Chondrocyte (in vitro differentiated cells): ENCODE measurements around the gene ITPR3. TPM values are rescaled to one million over a fixed set of nuclear protein-coding genes. Genes with fewer than 3 reads are reported as not detected.

Source experiments
- DNase-seq: peaks from one replicate; pipeline ENCODE4 v3.0.0; 2021; ENCODE audit warnings: mixed read lengths, low spot score
- H3K27ac Mint-ChIP-seq: one replicate; pipeline ENCODE4 v1.8.0; 2021; ENCODE audit warnings: mild to moderate bottlenecking, moderate library complexity, mixed read lengths; ENCODE audit not compliant: unreplicated experiment
- H3K27me3 Mint-ChIP-seq: 2 replicates; pipeline ENCODE4 v1.8.0; 2021; ENCODE audit warnings: low read depth, mixed read lengths
- H3K36me3 Mint-ChIP-seq: 2 replicates; pipeline ENCODE4 v1.8.0; 2021; ENCODE audit warnings: low read depth, mixed read lengths
- H3K4me1 Mint-ChIP-seq: 2 replicates; pipeline ENCODE4 v1.8.0; 2021; ENCODE audit warnings: low read depth, mild to moderate bottlenecking, mixed read lengths
- H3K4me3 Mint-ChIP-seq: one replicate; pipeline ENCODE4 v1.8.0; 2021; ENCODE audit warnings: mild to moderate bottlenecking, moderate library complexity, mixed read lengths; ENCODE audit not compliant: unreplicated experiment
- H3K9me3 Mint-ChIP-seq: 2 replicates; pipeline ENCODE4 v1.8.0; 2021; ENCODE audit warnings: low read depth, mixed read lengths
- total RNA-seq: library from RNA; stranded (reverse); gene quantifications from 3 replicates; pipeline ENCODE4 v1.2.1, GENCODE V29; 2021
- TF ChIP-seq, protein P1 (sequence below): fragments of 200-600 bp; sonication (generic); IDR thresholded peaks from 2 replicates; pipeline ENCODE4 v1.5.0; 2021; ENCODE audit warnings: antibody characterized with exemption, mild to moderate bottlenecking, moderate library complexity

The ITPR3 gene
- total RNA-seq, 1 donor from 2014 or later = 10.0 TPM

DNA sequence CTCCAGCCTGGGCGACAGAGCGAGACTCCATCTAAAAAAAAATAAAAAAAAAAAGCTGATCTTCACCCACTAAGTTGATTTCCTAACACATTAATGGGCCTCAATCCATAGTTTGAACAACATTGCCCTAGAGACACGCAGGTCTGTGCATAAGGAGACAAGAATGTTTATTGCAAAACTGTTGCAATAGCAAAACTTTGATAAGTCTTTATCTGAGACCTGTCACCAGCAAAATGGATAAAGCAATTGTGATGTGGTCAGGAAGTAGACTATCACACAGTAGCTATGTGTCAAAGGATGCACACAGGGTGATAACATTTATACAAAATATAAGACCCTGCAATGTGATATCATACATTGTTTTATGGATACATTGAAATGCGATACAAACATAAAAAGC lies 4.2 kb upstream of the ITPR3 start:
- TF ChIP-seq, protein P1, sequence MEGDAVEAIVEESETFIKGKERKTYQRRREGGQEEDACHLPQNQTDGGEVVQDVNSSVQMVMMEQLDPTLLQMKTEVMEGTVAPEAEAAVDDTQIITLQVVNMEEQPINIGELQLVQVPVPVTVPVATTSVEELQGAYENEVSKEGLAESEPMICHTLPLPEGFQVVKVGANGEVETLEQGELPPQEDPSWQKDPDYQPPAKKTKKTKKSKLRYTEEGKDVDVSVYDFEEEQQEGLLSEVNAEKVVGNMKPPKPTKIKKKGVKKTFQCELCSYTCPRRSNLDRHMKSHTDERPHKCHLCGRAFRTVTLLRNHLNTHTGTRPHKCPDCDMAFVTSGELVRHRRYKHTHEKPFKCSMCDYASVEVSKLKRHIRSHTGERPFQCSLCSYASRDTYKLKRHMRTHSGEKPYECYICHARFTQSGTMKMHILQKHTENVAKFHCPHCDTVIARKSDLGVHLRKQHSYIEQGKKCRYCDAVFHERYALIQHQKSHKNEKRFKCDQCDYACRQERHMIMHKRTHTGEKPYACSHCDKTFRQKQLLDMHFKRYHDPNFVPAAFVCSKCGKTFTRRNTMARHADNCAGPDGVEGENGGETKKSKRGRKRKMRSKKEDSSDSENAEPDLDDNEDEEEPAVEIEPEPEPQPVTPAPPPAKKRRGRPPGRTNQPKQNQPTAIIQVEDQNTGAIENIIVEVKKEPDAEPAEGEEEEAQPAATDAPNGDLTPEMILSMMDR = no peak
- DNase-seq = no peak
- H3K36me3 Mint-ChIP-seq = no peaks in the 10 kb centered on the region
- H3K27me3 Mint-ChIP-seq = no peaks in the 10 kb centered on the region
- no peaks in the 10 kb centered on the region for H3K9me3 Mint-ChIP-seq
- no peak overlapping the region for H3K27ac Mint-ChIP-seq
- H3K4me3 Mint-ChIP-seq = no peak overlapping the region
- peaks cover 24% of the 10 kb centered on the region for H3K4me1 Mint-ChIP-seq

DNA sequence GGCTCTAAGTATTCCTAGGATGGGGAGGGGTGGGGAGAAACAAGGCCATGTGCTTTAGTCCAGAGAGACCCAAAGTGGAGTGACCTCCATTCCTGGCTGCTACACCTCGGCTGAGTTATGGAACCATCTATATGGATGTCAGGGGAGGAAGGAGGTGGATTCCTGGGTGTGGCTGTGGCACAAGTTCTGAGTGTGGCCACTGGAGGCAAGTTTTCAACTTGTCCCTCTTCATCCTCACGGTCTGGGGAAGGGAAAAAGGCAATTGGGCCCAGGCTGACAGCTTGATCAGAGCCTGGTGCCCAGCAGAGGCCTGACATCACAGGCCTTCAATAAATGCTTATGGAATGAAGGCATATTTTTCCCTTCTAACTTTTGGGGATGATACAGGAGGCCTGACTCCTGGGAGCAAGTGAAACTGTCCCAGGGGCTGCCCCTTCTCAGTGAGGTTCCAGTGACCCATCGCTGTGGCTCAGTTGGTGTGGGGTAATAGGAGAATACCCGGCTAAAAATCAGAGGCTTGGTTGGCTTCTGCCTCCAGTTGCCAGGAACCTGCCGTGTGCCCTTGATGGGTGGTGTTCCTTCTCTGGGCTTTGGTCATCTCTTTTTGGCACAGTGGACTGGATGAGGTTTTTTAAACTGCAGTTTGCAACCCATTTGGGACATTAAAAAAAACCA lies 1.8 kb upstream of the ITPR3 start:
- H3K4me1 Mint-ChIP-seq = peaks cover 17% of the 10 kb centered on the region
- H3K27ac Mint-ChIP-seq = no peak overlapping the region
- no peak for DNase-seq

DNA sequence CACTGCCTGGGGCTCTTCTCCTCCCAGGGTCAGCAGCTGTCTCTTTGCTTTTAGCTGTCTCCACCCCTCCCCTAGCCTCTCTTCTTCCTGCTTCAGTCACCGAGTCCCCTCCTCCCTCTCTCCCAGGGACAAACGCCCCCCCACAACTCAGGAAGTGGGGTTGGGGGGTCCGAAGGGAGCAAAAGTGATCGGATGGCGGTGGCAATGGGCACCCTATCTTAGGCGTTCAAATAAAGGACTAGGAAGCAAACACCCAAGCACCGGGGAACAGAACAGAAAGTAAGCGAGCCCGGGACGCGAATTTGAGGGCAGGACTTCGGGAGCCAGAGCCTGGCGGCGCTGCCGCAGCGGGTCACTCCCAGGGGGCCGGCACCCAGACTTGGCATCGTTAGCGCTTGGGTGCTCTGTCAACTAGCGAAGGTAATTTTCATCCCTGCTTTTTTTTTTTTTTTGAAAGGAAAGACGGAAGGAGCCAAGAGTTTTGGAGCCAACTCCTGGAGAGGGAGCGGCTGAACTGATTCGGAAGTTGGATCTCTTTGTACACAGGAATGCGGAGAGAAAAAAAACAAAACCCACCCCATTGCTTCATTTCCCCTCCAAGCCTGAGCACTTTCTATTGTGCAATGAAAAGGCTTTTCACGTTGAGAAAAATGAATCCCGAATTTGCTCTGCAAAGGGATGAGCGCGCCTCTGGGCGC lies 815 bp upstream of the ITPR3 start:
- Mint-ChIP-seq H3K9me3 (no peaks in the 10 kb centered on the region), H3K27ac (no peak overlapping the region), H3K36me3 (no peaks in the 10 kb centered on the region), H3K4me3 (peak overlapping the region; percentile 85), H3K4me1 (peaks cover 18% of the 10 kb centered on the region), H3K27me3 (no peaks in the 10 kb centered on the region)
- no peak for DNase-seq
- TF ChIP-seq, protein P1 = no peak

More for the DNA sequence above, 1.8 kb upstream of the ITPR3 start:
- Mint-ChIP-seq H3K36me3 (no peaks in the 10 kb centered on the region), H3K4me3 (peak overlapping the region; percentile 85), H3K9me3 (no peaks in the 10 kb centered on the region), H3K27me3 (no peaks in the 10 kb centered on the region)
- TF ChIP-seq, protein P1 = no peak

DNA sequence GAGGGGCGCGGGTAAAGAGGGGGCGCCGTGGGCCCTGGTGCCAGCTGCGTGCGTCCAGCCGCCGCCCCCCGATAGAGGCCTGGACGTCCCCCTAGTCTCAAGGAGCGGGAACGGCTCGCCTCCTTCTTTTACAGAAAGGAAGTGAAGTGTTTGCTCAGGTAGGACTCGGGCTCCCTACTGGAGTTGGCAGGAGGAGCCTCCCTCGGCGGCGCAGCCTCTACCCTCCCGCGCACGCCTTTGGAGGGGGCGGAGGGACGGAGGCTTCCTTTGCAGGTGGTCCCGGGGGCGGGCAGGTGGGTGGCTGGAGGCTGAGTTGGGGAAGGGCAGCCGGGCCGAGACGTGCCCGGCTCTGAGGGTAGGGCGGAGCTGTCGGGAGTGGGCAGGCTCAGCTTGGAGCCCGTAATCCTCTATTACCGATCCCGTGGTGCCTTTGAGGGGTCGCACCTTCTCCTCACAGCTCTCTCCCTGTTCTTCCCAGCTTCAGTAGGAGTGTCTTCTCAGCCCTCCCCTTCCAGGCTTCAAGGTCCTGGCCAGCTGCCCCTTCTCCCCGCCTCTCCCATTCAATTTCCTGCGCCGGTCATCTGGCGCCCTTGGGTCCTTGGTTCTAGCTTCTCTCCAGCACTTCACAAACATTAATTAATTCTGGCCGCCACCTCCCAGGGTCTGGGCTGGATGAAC lies 728 bp downstream of the ITPR3 start:
- DNase-seq = no peak
- Mint-ChIP-seq H3K27ac (no peak overlapping the region), H3K36me3 (no peaks in the 10 kb centered on the region), H3K4me3 (peak overlapping the region; percentile 63), H3K9me3 (no peaks in the 10 kb centered on the region), H3K27me3 (no peaks in the 10 kb centered on the region), H3K4me1 (peaks cover 18% of the 10 kb centered on the region)
- TF ChIP-seq, protein P1 = no peak
